Activated CD8-positive, alpha-beta memory T cell treated with anti-CD3 and anti-CD28 coated beads for 24 hours (primary cell): ENCODE data around the gene AFF3.

Experiments used
- DNase-seq: peaks from one replicate; pipeline ENCODE4 v3.0.0-alpha.2; 2020

AFF3 gene

DNA sequence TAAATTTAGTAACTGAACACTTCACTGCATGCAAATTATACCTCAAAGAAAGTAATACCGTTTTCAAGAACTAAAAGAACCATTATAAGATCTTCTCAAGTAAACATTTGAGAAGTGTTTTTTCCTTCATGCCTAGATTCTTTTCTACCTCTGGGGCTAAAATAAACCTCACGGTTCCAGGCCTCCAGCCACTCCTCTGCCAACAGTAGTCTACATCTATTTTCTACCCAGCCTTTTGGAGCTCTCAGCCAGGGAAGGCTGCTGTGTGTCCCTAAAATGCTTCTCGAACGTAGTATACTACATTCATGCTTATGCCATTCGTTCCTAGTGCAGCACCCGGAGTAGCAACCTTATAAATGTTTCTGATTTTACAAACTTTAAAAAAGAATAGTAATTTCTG, 219.7 kb downstream of the AFF3 start:
- no peak for DNase-seq

DNA sequence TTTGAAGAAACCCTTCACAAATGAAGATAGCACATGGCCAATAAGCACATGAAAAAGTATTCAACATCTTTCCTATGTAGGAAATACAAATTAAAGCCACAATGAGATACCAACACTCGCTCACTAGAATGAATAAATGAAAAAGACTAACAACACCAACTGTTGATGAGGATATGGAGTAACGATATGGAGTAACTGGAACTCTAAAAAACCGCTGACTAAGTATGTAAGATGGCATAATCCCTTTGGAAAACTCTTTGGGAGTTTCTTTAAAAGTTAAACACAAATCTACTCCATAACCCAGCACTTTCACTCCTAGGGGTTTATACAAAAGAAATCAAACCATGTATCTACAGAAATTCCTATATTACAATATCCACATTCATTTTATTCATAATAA, 220.5 kb downstream of the AFF3 start:
- DNase-seq, result no peak

DNA sequence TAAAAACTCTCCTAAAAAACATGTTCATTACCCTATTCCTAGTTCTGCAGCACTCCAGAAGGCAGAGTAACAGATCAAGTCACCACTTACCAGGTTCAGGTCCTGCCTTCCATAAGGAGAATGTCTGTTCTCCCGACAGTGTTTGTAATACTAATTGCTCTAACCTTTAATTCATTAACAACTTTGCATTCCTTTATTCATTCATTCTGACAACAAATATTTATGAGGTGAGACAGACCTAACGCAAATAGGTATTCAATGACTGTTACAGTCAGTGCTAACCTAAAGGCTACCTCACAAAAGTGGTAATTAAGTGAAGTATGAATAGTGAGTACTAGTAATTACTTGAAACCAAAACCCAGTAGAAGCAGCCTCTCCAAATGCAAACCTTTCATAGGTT, 224.0 kb downstream of the AFF3 start:
- DNase-seq, result no peak

DNA sequence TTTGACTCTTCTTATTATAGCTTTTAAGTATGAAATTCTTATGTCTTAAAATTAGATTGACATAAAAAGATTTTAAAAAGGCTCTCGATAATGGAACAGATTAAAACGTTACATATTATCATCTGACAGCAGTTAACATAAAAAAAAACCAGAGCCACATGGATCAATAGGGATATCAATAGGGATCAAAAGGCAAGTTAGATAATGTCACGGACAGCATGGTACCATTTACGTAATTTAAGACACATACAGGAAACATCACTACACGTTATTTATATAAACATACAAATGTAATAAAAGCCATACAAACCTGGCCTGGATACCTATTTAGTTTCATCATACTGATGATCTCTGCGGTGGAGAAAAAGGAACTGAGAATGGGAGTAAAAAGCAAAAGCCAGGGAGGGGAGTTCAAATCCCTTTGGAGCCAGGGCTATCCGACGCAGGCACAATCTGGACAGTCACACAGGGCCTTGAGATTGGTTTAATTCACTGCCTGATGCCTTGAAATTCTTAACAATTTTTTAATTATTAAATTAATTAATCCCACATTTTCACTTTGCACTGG, 227.2 kb downstream of the AFF3 start:
- DNase-seq, result no peak

DNA sequence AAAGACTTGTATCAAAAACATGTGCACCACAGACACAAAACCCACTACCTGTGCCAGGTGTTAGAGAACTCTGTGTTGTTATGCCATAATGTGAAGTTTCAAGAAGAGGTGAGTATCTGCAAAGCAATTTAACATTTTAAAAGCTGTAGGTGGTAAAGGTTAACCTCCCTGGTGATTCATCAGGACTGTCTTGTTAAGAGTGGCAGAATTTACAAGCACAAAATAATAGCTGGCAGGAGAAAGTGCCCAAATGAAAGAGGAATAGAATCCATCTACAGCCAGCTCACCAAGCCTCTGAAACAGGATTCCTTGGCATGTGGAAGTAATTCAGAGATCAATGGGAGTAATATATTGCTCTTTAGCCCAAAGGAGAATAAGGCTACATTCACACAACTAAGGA, 230.7 kb downstream of the AFF3 start:
- DNase-seq, result no peak

DNA sequence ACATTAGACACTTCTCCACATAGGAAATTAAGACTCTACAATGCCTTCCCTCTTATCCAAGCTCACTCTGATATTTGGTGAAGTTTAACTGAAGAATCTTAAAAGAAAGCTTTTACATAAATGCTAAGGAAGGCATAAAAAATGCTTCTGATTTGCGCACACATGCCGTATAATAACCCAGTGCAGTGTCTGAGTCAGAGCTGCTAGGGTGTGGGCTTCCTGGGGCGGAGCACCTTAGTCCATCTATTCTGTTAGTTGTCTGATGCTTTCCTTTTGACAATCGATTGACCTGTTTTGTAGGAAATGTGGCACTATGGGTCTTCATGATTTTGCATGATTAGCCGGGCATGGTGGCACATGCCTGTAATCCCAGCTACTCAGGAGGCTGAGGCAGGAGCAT, 231.5 kb downstream of the AFF3 start:
- no peak for DNase-seq

DNA sequence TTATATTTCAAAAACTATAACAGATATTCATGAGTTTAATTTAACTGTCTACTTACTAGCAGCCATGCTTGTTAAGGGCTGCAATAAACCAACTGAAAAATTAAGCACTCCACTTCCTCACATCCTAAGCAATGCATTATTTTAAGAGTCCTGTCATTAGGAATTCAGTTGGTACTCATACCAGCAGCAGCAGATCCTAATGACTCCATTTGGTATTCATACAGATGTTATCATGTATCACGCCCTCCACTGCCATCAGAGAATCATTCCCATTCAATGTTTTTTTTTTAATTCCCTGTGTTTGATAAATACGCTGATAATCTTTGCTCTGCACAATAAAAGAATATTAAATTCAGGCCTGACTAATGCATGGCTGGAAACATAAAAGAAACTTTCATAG, 236.8 kb downstream of the AFF3 start:
- DNase-seq, result no peak

DNA sequence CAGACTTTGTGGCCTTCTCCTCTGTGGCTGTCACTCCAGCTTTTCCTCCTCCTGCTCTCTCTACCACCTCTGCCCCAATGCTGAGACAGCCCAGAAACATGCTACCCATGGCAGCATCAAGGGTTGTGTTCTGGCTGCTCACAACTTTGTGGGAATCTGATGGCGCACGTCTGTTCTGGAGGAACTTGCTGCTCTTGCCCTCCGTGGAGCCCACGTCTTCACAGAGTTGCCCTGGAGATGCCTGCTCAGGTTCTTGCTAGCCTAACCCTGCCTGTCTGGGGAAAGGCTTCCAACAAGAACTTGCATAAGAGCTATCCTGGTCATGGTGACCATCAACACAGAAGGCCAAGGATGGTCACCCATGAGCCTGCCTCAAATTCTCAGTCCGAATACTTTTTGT, 237.4 kb downstream of the AFF3 start:
- no peak for DNase-seq

DNA sequence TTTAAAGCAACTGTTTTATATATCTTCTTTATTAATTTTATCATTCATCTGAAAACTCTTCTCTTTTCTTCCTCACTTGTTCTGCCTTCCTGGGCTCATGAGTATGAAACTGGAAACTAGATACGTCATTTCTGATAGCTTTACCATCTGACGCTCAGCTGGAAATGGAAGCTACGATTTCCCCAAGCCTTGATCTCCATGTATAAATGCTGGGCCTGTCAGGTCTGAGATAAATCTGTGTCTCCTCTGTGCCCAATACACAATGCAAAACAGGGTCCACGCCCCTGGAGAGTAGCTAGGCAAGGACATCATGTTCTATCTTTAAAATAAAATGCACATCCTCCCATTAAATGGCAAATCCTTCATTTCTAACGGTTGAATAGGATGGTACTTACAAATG, 238.4 kb downstream of the AFF3 start:
- no peak for DNase-seq

DNA sequence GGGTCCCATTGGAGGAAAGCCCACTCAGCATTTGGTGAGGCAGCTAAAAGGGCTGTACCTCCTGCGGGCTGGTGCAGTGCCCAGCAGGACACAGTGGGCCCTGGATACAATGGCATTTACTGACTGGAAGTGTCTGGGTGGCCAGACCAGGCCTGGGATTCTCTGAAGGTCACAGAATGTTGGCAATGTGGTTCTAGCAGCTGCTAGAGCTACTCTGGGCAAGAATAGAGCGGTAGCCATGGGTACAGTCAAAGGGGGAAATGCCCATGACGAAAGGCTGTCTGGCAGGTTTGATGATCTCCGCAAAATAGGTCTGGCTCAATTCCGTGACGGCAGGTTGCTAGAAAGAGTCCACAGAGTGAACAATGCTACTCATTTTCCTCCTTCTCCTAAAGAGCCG, 241.8 kb downstream of the AFF3 start:
- no peak for DNase-seq

DNA sequence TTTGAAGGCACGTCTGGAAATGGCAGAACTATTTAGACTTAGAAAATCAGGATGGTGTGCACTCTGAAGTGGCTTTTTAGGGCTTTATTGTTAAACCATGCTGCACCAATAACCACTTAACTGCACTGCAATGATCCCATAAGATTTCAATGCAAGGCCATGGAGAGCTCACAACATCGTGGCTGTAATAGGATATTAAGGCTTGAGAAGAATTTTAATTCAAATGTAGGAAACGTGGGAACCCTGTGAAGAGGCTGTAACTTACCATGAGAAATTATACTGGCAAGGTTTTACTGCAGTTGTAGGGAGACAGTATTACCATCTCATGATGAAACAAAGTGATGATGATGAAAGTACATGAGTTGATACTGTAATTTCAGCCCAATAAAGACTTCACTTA, 242.5 kb downstream of the AFF3 start:
- DNase-seq, result no peak

DNA sequence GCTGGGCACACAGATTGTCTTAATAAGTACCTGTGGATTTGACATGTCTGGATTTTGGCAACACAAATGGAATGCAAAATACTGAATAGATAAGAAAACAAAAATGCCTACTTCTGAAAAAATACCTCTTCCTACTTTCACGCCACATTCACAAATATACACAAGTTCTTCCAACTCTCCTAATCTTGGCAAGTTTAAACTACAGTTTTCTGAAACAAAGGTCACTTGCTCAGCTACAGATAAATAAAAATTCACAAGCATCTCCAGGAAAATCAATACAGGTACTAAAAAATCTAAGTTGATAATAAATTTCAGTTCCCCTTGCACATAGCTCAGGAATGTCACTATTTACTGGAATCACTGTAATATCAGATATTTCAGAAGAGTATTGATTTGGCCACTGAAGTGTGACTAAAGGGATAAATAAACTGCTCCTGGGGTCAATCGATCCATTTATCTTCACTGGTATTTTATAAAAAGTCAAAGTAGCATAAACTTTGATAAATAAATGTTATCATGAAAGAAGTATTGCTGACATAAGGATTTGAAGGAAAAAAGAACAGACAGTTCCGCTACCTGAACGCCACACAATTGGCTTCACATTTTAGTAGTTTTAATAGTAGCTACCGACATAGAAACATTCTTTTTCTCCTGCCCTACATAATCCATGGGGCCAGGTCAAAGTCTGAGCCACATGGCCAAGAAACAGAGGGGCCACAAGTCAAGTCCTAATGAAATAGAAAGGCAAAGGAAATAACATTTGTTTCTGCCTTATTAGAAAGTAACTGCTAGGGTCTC, 243.1 kb downstream of the AFF3 start:
- DNase-seq, result no peak

DNA sequence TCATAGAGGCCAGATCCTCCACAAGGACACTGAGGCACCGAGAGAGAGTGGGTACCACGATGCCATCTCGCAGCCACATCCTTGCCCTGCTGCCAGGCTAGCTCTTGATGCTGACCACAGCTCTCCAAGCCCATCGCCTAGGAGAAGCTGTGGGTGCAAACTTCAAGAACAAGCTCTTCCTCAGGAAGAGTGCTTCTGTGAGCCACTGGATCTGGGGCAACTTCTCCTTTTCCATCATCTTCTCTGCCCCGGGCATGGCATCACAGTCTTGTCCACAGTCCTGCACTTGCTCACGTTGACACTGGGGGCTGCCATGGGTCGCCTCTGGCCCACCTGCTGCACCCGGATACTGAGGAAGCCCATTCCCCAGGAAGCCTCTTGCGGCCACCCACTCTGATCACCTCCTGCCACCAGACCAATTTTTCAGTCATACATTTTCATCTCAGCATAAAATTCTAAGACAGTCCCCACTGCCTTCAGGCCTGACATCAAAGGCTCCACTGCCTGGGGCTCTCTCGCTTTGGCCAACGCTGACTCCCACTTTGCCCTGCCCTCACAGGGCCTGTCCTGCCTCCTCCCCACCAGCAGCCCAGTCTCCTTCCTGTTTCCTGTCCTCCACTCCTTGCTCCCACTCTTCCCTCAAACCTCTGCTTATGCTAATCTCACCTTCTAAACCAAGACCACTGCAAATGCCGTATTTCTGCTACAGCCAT, 243.9 kb downstream of the AFF3 start:
- DNase-seq, result no peak

DNA sequence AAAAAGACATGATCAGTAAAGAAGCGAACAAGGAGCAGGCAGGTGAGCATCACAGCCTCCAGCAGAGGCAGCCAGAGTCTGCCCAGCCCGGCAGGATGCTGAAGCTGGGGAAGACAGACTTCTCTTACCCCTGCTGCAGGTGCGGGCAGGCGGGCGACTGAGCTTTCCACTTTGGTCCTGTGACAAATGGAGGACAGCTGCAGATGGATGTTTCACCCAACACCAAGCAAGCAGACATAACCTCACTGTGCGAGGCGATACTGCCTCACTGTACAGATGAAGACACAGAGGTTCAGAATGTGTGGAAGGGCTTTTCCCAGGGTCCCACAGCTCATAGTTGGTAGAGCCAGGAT, 251.0 kb downstream of the AFF3 start:
- no peak for DNase-seq

DNA sequence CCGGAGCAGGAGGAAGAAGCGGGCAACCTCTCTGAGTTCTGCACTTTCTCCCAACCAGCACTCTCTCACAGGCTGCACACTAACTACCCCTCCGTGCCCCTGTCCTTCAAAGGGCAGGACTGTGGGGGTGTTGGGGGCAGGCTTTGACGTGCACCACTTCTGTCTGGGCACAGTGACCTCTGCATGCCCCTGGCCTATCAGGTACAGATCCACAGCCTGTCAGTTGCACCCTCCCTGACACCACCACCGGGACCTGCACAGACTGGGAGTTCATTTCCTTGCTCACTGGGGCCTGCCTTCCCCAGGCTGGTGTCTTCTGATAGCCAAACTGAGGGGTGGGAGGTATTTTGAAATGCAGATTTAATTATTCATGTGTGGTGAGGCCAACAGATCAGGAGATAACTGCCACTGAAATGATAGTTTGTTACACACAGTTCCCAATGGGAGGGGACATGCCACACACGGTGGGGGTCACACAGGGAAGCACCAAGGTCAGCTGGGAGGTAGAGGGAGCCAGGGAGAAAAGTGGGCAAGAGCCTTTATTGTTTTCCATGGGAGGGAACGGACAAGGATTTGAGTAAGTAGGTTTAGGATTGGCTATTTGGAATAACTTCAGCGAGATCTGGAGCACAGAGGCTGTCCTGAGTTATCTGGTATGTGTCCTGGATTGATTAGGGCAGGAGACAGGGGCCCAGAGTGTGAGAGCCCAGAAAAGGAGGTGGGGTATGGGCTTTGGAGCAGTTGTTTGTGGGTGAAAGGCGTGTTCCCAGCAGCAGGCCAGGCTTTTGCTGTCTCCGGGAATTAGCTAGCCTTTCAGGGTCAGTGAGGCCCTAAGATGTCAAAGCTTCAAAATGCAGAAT, 251.6 kb downstream of the AFF3 start:
- no peak for DNase-seq

DNA sequence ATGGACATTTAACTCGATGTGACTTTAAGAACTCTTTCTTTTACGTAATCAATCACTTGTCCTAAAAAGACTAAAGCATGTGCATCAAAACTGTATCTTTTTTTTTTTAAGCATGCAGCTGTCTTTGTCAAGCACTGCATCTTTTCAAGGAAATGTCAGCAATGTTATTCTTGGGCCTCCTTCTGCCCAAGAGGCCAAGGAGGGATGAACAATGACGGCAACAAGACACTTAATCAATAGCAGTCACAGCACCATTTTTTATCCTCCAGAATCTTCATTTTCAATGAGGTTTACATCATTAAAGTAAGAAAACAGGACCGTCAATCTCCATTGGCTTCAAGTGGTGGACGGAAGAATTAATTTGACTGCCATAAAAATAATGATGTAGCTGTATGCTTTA, 253.8 kb downstream of the AFF3 start:
- no peak for DNase-seq

DNA sequence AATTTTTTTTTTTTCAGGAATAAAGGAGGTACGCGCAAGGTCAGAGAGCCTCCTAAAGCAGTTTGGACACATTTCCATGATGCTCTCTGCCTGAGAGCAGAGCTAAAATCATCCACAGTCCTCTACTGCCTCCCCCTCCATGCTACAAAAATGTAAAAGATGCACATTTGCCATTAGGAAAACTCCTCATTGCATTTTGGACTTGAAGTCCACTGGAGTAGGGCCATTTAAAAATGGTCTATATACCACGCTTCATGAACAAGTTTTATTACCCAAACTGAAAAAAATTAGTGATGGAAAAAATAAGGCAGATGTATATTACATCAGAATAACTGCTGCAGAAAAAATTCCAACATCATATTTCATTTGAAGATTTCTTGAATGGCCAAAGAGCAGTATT, 256.0 kb downstream of the AFF3 start:
- DNase-seq, result no peak

DNA sequence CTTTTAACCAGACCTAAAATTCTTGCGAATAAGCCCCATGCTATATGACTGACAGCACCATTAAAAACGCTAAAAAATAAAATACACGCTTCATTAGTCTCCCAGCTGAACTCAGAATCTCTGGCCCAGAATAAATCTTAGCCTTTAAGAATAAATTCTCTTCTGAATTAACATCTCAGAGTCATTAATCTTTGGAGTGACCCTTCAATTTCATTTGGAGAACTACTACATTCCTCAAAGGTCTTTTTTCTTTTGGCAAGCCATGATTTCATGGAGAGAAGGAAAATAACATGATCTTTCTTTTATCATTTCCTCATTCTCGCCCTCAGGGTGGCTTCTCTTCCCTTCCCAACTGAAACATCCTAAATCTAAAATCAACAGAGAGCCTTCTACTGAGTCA, 259.0 kb downstream of the AFF3 start:
- DNase-seq, result no peak

DNA sequence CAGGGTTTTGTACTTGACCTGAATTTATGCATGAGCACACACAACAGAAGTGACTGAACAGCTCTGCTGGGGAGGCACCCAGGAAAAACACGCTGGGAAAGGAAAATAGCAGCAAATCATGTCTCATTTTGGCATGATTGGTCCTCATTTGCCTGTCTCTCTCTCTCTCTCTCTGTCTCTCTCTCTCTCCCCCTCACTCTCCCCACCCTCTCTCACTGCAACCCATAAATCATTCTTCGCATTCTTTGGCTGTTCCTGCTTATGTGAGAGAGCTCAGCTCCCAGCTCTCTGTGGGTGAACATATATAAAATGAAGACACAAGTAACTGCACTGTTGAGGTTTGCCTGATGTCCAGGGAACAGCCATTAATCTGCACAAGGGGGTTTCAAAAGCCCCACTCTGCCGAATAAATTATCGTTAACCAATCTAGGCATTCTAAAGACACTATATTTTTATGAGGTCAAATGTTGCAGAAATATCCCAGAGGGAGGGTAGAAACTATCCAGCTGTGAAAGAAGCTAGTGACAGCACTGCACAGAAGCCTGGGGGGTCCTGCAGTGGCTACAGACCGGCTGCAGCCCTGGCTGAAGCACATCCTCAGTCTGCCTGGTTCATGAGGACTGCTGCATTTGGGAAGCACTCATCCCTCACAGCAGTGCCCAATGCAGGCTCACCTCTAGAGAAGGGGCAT, 260.3 kb downstream of the AFF3 start:
- no peak for DNase-seq

DNA sequence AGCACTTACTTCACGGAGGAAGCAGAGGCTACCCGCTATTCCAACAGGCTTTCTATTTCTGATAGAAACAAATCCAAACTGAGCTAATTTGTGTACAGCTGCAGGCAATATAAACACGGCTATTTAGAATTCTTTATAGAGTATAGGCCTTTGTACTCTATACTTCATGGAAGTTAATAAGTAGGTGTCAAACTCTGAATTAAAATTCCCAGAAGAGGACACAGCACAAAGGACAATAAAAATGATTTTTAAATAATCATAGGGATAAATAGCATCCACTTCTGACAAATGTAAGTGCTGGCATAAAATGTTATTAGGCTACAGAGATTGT, 261.5 kb downstream of the AFF3 start:
- no peak for DNase-seq

DNA sequence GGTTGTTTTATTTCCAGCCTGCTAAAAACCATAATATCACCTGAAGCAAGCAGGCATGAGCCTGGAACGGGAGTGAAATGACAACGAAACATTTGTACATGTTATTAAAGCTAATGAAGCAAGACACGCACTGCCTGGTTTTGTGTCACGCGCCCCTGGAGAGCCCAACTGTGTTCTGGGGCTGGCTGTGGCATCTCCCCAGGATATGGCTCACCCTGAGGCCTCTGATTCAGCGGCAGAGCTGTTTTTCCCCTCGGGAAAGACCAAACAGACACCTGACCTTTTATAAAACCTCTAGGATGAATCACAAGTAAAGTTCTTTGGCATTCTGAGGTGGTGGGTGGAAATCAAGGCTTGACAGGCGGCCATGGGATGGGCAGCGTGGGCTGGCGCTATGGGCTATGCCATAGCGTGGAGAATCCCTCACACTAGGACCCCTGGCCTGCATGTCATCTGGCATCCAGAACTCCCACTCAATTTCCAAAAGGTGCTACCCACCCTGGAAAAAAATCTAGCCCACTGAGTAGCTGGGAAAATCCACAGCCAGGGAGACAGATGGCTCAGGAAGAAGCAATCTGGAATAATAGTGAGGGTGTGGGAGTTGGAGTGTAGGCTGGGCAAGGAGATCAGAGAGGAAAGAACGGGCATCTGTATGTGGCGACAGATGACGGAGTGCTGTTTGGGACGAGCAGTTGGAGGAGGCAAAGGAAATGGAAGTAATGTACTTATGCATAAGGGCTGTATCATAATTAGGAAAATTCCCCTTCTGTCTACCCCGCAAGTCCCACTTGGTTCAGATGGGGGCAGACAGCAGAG, 262.0 kb downstream of the AFF3 start:
- DNase-seq, result no peak

DNA sequence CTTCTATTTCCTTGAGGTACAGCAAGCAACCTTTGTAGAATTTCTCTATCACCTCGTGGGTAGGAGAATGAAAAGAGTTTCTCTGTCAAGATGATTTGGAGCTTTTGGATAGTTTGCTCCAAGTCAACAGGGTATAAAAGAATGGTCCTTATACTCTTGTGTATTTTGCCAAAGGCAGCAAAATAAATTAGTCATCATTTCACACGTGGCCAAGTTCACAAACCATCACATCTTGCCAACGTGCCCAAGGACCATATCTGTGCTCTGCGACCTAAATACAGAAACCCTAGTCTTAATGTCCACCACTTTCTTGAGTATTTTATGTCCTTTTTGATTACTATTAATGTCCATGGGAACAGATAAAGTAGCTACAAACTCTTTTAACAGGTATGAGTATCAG, 262.9 kb downstream of the AFF3 start:
- no peak for DNase-seq
